Measurements from ENCODE around the gene ANO10. TPM values are rescaled to one million over a fixed set of nuclear protein-coding genes. Genes with fewer than 3 reads are reported as not detected.

The ANO10 gene
- total and polyA plus RNA-seq, 9 donors, result 12.5 to 20.0 (median 15.5) TPM

GRCh38 chr3:43346978-43347749, 274.6 kb downstream of the ANO10 start:
- Histone ChIP-seq H3K36me3 (ENCODE audit: control insufficient read depth, insufficient read depth, low read length) (peaks cover 58% of the 10 kb centered on the region), H3K4me3 (ENCODE audit: low read length) (no peak overlapping the region), H3K9me3 (replicated peaks; ENCODE audit: control insufficient read depth, low read depth, low read length) (peaks cover 4% of the 10 kb centered on the region), H3K27me3 (ENCODE audit: control insufficient read depth, insufficient read depth, low read length) (no peaks in the 10 kb centered on the region), H3K4me1 (ENCODE audit: control insufficient read depth, insufficient read depth, low read length) (peaks cover 12% of the 10 kb centered on the region), H3K27ac (ENCODE audit: low read length) (no peak overlapping the region)
- 92% methylated on average over 8 of the region's 14 CpGs for WGBS (ENCODE audit: insufficient coverage)
- no peak for DNase-seq

DNA sequence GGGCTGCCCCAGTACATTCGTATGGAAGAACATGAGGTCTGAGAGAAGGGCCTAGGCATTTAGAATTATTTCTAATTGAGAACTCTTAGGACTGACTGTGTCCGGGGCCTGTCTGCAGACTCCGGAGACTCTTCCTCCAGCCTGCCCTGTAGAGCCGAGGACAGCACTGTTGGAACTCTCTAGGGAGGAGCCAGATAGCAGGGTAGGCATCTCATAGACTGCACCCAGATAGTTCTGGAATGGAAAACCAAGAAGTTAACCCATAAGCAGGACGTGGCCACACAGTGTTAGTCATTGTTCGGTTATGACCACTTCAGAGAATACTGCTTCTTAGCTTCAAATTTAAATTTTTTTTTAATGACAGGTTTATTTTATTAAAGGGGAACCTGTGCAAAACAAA, 275.9 kb downstream of the ANO10 start:
- peaks cover 12% of the 10 kb centered on the region for H3K4me1 ChIP-seq (ENCODE audit: control insufficient read depth, insufficient read depth, low read length)
- H3K27ac ChIP-seq (ENCODE audit: low read length), result no peak overlapping the region
- no peaks in the 10 kb centered on the region for H3K9me3 ChIP-seq (replicated peaks; ENCODE audit: control insufficient read depth, low read depth, low read length)
- no peak for DNase-seq
- no peaks in the 10 kb centered on the region for H3K27me3 ChIP-seq (ENCODE audit: control insufficient read depth, insufficient read depth, low read length)
- H3K4me3 ChIP-seq (ENCODE audit: low read length), result no peak overlapping the region
- H3K36me3 ChIP-seq (ENCODE audit: control insufficient read depth, insufficient read depth, low read length), result peaks cover 60% of the 10 kb centered on the region
- WGBS (ENCODE audit: insufficient coverage), result 76% methylated on average over 4 of the region's 6 CpGs

DNA sequence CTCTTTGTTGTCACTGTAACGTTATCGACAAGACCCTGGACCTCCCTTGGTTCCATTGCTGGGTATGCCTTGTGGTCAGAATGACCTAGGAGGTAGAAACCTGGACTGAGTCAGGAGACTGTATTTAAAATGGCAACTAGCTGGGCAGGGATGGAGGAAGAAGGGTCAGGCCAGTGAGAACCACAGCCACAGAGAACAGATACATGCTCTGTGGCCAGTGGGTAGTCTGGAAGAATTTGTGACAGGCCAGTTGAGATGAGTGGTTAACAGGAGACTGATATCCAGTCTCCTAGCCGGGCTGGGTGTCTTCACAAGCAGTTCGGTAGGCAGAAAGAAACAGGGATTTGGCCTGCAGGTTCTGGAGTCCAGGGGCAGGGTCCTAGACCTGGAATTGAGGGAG, 276.6 kb downstream of the ANO10 start:
- Histone ChIP-seq H3K27ac (ENCODE audit: low read length) (no peak overlapping the region), H3K36me3 (ENCODE audit: control insufficient read depth, insufficient read depth, low read length) (peaks cover 66% of the 10 kb centered on the region), H3K4me1 (ENCODE audit: control insufficient read depth, insufficient read depth, low read length) (peaks cover 12% of the 10 kb centered on the region)

GRCh38 chr3:43344520-43344919, 277.3 kb downstream of the ANO10 start:
- H3K27me3 ChIP-seq (ENCODE audit: control insufficient read depth, insufficient read depth, low read length), result no peaks in the 10 kb centered on the region
- peaks cover 6% of the 10 kb centered on the region for H3K9me3 ChIP-seq (replicated peaks; ENCODE audit: control insufficient read depth, low read depth, low read length)
- no peak overlapping the region for H3K27ac ChIP-seq (ENCODE audit: low read length)
- WGBS (ENCODE audit: insufficient coverage), result 88% methylated on average over 1 of the region's 3 CpGs
- DNase-seq, result no peak
- no peak overlapping the region for H3K4me3 ChIP-seq (ENCODE audit: low read length)
- peaks cover 71% of the 10 kb centered on the region for H3K36me3 ChIP-seq (ENCODE audit: control insufficient read depth, insufficient read depth, low read length)
- H3K4me1 ChIP-seq (ENCODE audit: control insufficient read depth, insufficient read depth, low read length), result peaks cover 9% of the 10 kb centered on the region

More for the DNA sequence above, 276.6 kb downstream of the ANO10 start:
- Histone ChIP-seq H3K4me3 (ENCODE audit: low read length) (no peak overlapping the region), H3K27me3 (ENCODE audit: control insufficient read depth, insufficient read depth, low read length) (no peaks in the 10 kb centered on the region), H3K9me3 (replicated peaks; ENCODE audit: control insufficient read depth, low read depth, low read length) (peaks cover 1% of the 10 kb centered on the region)
- WGBS (ENCODE audit: insufficient coverage), result 100% methylated on average over 2 of the region's 4 CpGs
- DNase-seq, result no peak

DNA sequence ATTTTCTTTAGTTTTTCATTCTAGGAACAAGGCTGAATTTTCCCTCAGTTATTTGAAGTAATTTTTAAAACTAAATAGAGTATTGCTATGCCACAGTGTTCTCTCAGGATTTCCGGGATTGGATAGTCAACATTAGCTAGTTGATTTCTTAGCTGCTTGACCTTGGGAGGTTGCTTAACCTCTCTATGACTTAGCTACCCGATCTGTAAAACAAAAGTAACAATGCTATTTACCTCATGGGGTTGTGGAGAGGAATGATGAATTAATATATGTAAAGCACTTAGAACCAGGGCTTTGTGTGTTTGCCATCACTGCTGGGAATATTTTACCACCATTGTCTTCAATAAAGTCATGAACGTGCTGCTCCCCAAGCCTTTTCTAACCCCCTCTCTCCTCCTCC, 278.0 kb downstream of the ANO10 start:
- Histone ChIP-seq H3K4me3 (ENCODE audit: low read length) (no peak overlapping the region), H3K36me3 (ENCODE audit: control insufficient read depth, insufficient read depth, low read length) (peaks cover 76% of the 10 kb centered on the region), H3K4me1 (ENCODE audit: control insufficient read depth, insufficient read depth, low read length) (peaks cover 8% of the 10 kb centered on the region), H3K9me3 (replicated peaks; ENCODE audit: control insufficient read depth, low read depth, low read length) (peaks cover 12% of the 10 kb centered on the region), H3K27me3 (ENCODE audit: control insufficient read depth, insufficient read depth, low read length) (no peaks in the 10 kb centered on the region), H3K27ac (ENCODE audit: low read length) (no peak overlapping the region)
- WGBS (ENCODE audit: insufficient coverage), result 88% methylated on average over 1 of the region's 3 CpGs
- DNase-seq, result no peak

DNA sequence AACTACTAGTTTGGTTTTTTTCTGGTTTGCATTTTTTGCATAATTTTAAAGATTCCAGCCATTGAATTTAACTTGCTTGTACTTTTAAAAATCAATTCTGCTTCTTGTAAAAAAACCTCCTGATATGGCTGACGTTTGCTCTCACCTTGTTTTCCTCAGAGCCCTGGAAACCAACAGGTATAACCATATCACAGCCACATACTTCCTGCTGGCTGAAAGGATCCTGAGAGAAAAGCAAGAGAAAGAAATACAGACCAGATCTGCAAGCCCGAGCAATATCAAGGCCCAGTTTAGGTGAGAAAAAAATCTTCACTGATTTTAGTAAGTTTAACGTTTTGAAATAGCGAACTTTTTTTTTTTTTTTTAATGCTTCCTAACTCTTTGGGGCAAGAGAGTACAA, 278.6 kb downstream of the ANO10 start:
- H3K36me3 ChIP-seq (ENCODE audit: control insufficient read depth, insufficient read depth, low read length), result peaks cover 71% of the 10 kb centered on the region
- peaks cover 3% of the 10 kb centered on the region for H3K4me1 ChIP-seq (ENCODE audit: control insufficient read depth, insufficient read depth, low read length)
- no peak overlapping the region for H3K27ac ChIP-seq (ENCODE audit: low read length)
- no peak for DNase-seq
- no peak overlapping the region for H3K4me3 ChIP-seq (ENCODE audit: low read length)
- 93% methylated on average over 2 of the region's 4 CpGs for WGBS (ENCODE audit: insufficient coverage)
- H3K9me3 ChIP-seq (replicated peaks; ENCODE audit: control insufficient read depth, low read depth, low read length), result peaks cover 14% of the 10 kb centered on the region
- H3K27me3 ChIP-seq (ENCODE audit: control insufficient read depth, insufficient read depth, low read length), result no peaks in the 10 kb centered on the region

GRCh38 chr3:43341788-43342187, 280.0 kb downstream of the ANO10 start:
- no peaks in the 10 kb centered on the region for H3K4me1 ChIP-seq (ENCODE audit: control insufficient read depth, insufficient read depth, low read length)
- H3K9me3 ChIP-seq (replicated peaks; ENCODE audit: control insufficient read depth, low read depth, low read length), result peaks cover 28% of the 10 kb centered on the region
- H3K36me3 ChIP-seq (ENCODE audit: control insufficient read depth, insufficient read depth, low read length), result peaks cover 66% of the 10 kb centered on the region
- DNase-seq, result no peak
- H3K4me3 ChIP-seq (ENCODE audit: low read length), result no peak overlapping the region
- no CpG with 5 or more reads among the region's 2 CpGs for WGBS (ENCODE audit: insufficient coverage)
- H3K27me3 ChIP-seq (ENCODE audit: control insufficient read depth, insufficient read depth, low read length), result no peaks in the 10 kb centered on the region
- no peak overlapping the region for H3K27ac ChIP-seq (ENCODE audit: low read length)

- WGBS (ENCODE audit: insufficient coverage), result 100% methylated on average over 7 of the region's 7 CpGs
- Histone ChIP-seq H3K4me1 (ENCODE audit: control insufficient read depth, insufficient read depth, low read length) (no peaks in the 10 kb centered on the region), H3K9me3 (replicated peaks; ENCODE audit: control insufficient read depth, low read depth, low read length) (peaks cover 39% of the 10 kb centered on the region), H3K36me3 (ENCODE audit: control insufficient read depth, insufficient read depth, low read length) (peaks cover 69% of the 10 kb centered on the region), H3K27ac (ENCODE audit: low read length) (no peak overlapping the region), H3K27me3 (ENCODE audit: control insufficient read depth, insufficient read depth, low read length) (no peaks in the 10 kb centered on the region), H3K4me3 (ENCODE audit: low read length) (no peak overlapping the region)
- DNase-seq, result no peak
Observed at GRCh38 chr3:43340403-43340802, 281.4 kb downstream of the ANO10 start.

DNA sequence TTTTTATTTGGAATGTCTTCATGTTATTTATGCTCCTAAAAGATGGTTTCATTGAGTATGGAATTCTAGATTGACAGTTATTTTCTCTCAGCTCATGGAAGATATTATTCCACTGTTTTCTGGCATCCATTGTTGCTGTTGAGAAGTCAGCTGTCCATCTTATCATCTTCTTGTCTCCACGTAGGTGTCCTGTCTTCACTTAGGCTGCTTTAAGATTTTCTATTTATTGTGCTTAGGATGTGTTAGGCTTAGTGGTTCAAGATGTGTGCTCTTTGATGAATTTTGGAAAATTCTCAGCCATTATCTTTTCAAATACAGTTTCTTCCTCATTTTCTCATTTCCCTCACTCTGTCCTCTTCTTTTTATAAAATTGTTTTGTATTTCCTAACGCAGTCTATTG, 283.5 kb downstream of the ANO10 start:
- Histone ChIP-seq H3K36me3 (ENCODE audit: control insufficient read depth, insufficient read depth, low read length) (peaks cover 56% of the 10 kb centered on the region), H3K4me3 (ENCODE audit: low read length) (no peak overlapping the region), H3K9me3 (replicated peaks; ENCODE audit: control insufficient read depth, low read depth, low read length) (peaks cover 46% of the 10 kb centered on the region), H3K27me3 (ENCODE audit: control insufficient read depth, insufficient read depth, low read length) (no peaks in the 10 kb centered on the region), H3K4me1 (ENCODE audit: control insufficient read depth, insufficient read depth, low read length) (no peaks in the 10 kb centered on the region), H3K27ac (ENCODE audit: low read length) (no peak overlapping the region)
- WGBS (ENCODE audit: insufficient coverage), result no CpG with 5 or more reads among the region's 2 CpGs
- no peak for DNase-seq

GRCh38 chr3:43335799-43336198, 286.0 kb downstream of the ANO10 start:
- Histone ChIP-seq H3K27ac (ENCODE audit: low read length) (no peak overlapping the region), H3K27me3 (ENCODE audit: control insufficient read depth, insufficient read depth, low read length) (no peaks in the 10 kb centered on the region), H3K4me1 (ENCODE audit: control insufficient read depth, insufficient read depth, low read length) (no peaks in the 10 kb centered on the region), H3K9me3 (replicated peaks; ENCODE audit: control insufficient read depth, low read depth, low read length) (peaks cover 46% of the 10 kb centered on the region), H3K36me3 (ENCODE audit: control insufficient read depth, insufficient read depth, low read length) (peaks cover 40% of the 10 kb centered on the region), H3K4me3 (ENCODE audit: low read length) (no peak overlapping the region)
- WGBS (ENCODE audit: insufficient coverage), result no CpG with 5 or more reads among the region's 1 CpG
- DNase-seq, result no peak
